Immature natural killer cell (primary cell): Measurements from ENCODE around the gene TECRL. TPM values are rescaled to one million over a fixed set of nuclear protein-coding genes. Genes with fewer than 3 reads are reported as not detected.

Experiments
- DNase-seq, 3 donors: peaks; one replicate each; pipeline ENCODE4 v3.0.0; 2022; ENCODE audit warnings: mixed read lengths in 1 of 3
- H3K27ac Mint-ChIP-seq, 6 donors: one replicate each; pipeline ENCODE4 v1.8.0; 2020; ENCODE audit warnings: mixed read lengths in 6 of 6, mild to moderate bottlenecking in 5 of 6, inconsistent platforms in 4 of 6, moderate library complexity in 3 of 6
- H3K27me3 Mint-ChIP-seq, 3 donors: one replicate each; pipeline ENCODE4 v1.8.0; 2020 to 2021; ENCODE audit warnings: low read depth in 3 of 3, mild to moderate bottlenecking in 3 of 3, mixed read lengths in 3 of 3, moderate library complexity in 3 of 3, inconsistent platforms in 1 of 3
- H3K36me3 Mint-ChIP-seq, 3 donors: one replicate each; pipeline ENCODE4 v1.8.0; 2020; ENCODE audit warnings: mixed read lengths in 3 of 3, inconsistent platforms in 2 of 3, mild to moderate bottlenecking in 2 of 3
- H3K4me1 Mint-ChIP-seq, 2 donors: one replicate each; pipeline ENCODE4 v1.8.0; 2020; ENCODE audit warnings: inconsistent platforms in 2 of 2, mild to moderate bottlenecking in 2 of 2, mixed read lengths in 2 of 2, moderate library complexity in 1 of 2
- H3K4me3 Mint-ChIP-seq, 5 donors: one replicate each; pipeline ENCODE4 v1.8.0; 2020; ENCODE audit warnings: mild to moderate bottlenecking in 5 of 5, mixed read lengths in 5 of 5, inconsistent platforms in 3 of 5, moderate library complexity in 3 of 5
- H3K9me3 Mint-ChIP-seq, 6 donors: one replicate each; pipeline ENCODE4 v1.8.0; 2020; ENCODE audit warnings: mild to moderate bottlenecking in 6 of 6, mixed read lengths in 6 of 6, inconsistent platforms in 4 of 6, moderate library complexity in 3 of 6
- polyA plus RNA-seq, 3 donors: library from polyadenylated mRNA; unstranded; fragments of 300-500 nt; fragmentation: Illumina TruSeq; gene quantifications; one replicate each; pipeline ENCODE4 v1.2.3, GENCODE V29; 2021

TECRL gene
- not detected for polyA plus RNA-seq

- Mint-ChIP-seq H3K9me3 (peaks cover 5 to 40% (median 9%) of the 10 kb centered on the region in 6 donors), H3K27me3 (no peaks in the 10 kb centered on the region), H3K4me3 (no peak within 1 kb of the TSS), H3K36me3 (no peaks in the 10 kb centered on the region), H3K4me1 (no peaks in the 10 kb centered on the region), H3K27ac (no peak within 1 kb of the TSS)
- DNase-seq = no peak
Observed at GRCh38 chr4:64409300-64409699, at the start of gene TECRL. TSS of gene TECRL (minus strand) at chr4:64409450. CDS start at chr4:64409351, 99 bp downstream.

GRCh38 chr4:64432674-64433073, 23.4 kb upstream of the TECRL start:
- peaks cover 20 to 56% (median 46%) of the 10 kb centered on the region in 6 donors for H3K9me3 Mint-ChIP-seq
- no peak overlapping the region for H3K4me3 Mint-ChIP-seq

GRCh38 chr4:64430933-64431332, 21.7 kb upstream of the TECRL start:
- Mint-ChIP-seq H3K27ac (no peak overlapping the region), H3K4me3 (no peak overlapping the region), H3K4me1 (no peaks in the 10 kb centered on the region), H3K36me3 (no peaks in the 10 kb centered on the region), H3K27me3 (peaks cover 0 to 2% (median 0%) of the 10 kb centered on the region in 3 donors), H3K9me3 (peaks cover 17 to 49% (median 37%) of the 10 kb centered on the region in 6 donors)
- DNase-seq = no peak

More at GRCh38 chr4:64432674-64433073, 23.4 kb upstream of the TECRL start:
- Mint-ChIP-seq H3K27me3 (peaks cover 0 to 2% (median 0%) of the 10 kb centered on the region in 3 donors), H3K36me3 (no peaks in the 10 kb centered on the region), H3K4me1 (no peaks in the 10 kb centered on the region), H3K27ac (no peak overlapping the region)
- DNase-seq = no peak

- DNase-seq = no peak
- H3K4me1 Mint-ChIP-seq = no peaks in the 10 kb centered on the region
- no peak overlapping the region for H3K27ac Mint-ChIP-seq
- no peaks in the 10 kb centered on the region for H3K36me3 Mint-ChIP-seq
- H3K9me3 Mint-ChIP-seq = peaks cover 0 to 37% (median 7%) of the 10 kb centered on the region in 6 donors
- H3K27me3 Mint-ChIP-seq = no peaks in the 10 kb centered on the region
- no peak overlapping the region for H3K4me3 Mint-ChIP-seq
Observed at GRCh38 chr4:64417974-64418373, 8.7 kb upstream of the TECRL start.

GRCh38 chr4:64407000-64407399, 2.2 kb downstream of the TECRL start:
- Mint-ChIP-seq H3K4me3 (no peak overlapping the region), H3K36me3 (no peaks in the 10 kb centered on the region), H3K27me3 (no peaks in the 10 kb centered on the region), H3K4me1 (no peaks in the 10 kb centered on the region), H3K27ac (no peak overlapping the region), H3K9me3 (peaks cover 4 to 52% (median 14%) of the 10 kb centered on the region in 6 donors)
- DNase-seq = no peak

GRCh38 chr4:64405761-64406160, 3.5 kb downstream of the TECRL start:
- no peak overlapping the region for H3K27ac Mint-ChIP-seq
- no peaks in the 10 kb centered on the region for H3K4me1 Mint-ChIP-seq
- H3K27me3 Mint-ChIP-seq = no peaks in the 10 kb centered on the region
- no peak overlapping the region for H3K4me3 Mint-ChIP-seq
- no peak for DNase-seq
- H3K36me3 Mint-ChIP-seq = no peaks in the 10 kb centered on the region
- peaks cover 11 to 53% (median 12%) of the 10 kb centered on the region in 6 donors for H3K9me3 Mint-ChIP-seq

- H3K4me3 Mint-ChIP-seq = no peak overlapping the region
- H3K27me3 Mint-ChIP-seq = peaks cover 0 to 2% (median 0%) of the 10 kb centered on the region in 3 donors
- DNase-seq = no peak
- peaks cover 8 to 67% (median 29%) of the 10 kb centered on the region in 6 donors for H3K9me3 Mint-ChIP-seq
- H3K27ac Mint-ChIP-seq = no peak overlapping the region
- no peaks in the 10 kb centered on the region for H3K4me1 Mint-ChIP-seq
- H3K36me3 Mint-ChIP-seq = no peaks in the 10 kb centered on the region
Observed at GRCh38 chr4:64402684-64403083, 6.6 kb downstream of the TECRL start.

- Mint-ChIP-seq H3K9me3 (peaks cover 12 to 59% (median 34%) of the 10 kb centered on the region in 6 donors), H3K4me3 (no peak overlapping the region), H3K27ac (no peak overlapping the region), H3K4me1 (no peaks in the 10 kb centered on the region), H3K36me3 (no peaks in the 10 kb centered on the region), H3K27me3 (peaks cover 0 to 2% (median 0%) of the 10 kb centered on the region in 3 donors)
- no peak for DNase-seq
Observed at GRCh38 chr4:64399313-64400109, 9.7 kb downstream of the TECRL start.

GRCh38 chr4:64394469-64394868, 14.8 kb downstream of the TECRL start:
- H3K4me1 Mint-ChIP-seq = no peaks in the 10 kb centered on the region
- H3K36me3 Mint-ChIP-seq = no peaks in the 10 kb centered on the region
- H3K27me3 Mint-ChIP-seq = no peaks in the 10 kb centered on the region
- no peak for DNase-seq
- H3K9me3 Mint-ChIP-seq = peaks cover 6 to 39% (median 20%) of the 10 kb centered on the region in 6 donors
- no peak overlapping the region for H3K27ac Mint-ChIP-seq
- H3K4me3 Mint-ChIP-seq = no peak overlapping the region

GRCh38 chr4:64388252-64388651, 21.0 kb downstream of the TECRL start:
- DNase-seq = no peak
- H3K4me1 Mint-ChIP-seq = no peaks in the 10 kb centered on the region
- no peak overlapping the region for H3K27ac Mint-ChIP-seq
- H3K9me3 Mint-ChIP-seq = peaks cover 2 to 35% (median 10%) of the 10 kb centered on the region in 6 donors
- H3K27me3 Mint-ChIP-seq = no peaks in the 10 kb centered on the region
- no peaks in the 10 kb centered on the region for H3K36me3 Mint-ChIP-seq
- H3K4me3 Mint-ChIP-seq = no peak overlapping the region

- no peaks in the 10 kb centered on the region for H3K36me3 Mint-ChIP-seq
- H3K9me3 Mint-ChIP-seq = peaks cover 5 to 44% (median 15%) of the 10 kb centered on the region in 6 donors
- no peak for DNase-seq
- no peak overlapping the region for H3K4me3 Mint-ChIP-seq
- no peaks in the 10 kb centered on the region for H3K4me1 Mint-ChIP-seq
- H3K27me3 Mint-ChIP-seq = no peaks in the 10 kb centered on the region
- H3K27ac Mint-ChIP-seq = no peak overlapping the region
Observed at GRCh38 chr4:64385220-64385619, 24.0 kb downstream of the TECRL start.

- no peaks in the 10 kb centered on the region for H3K27me3 Mint-ChIP-seq
- H3K27ac Mint-ChIP-seq = no peak overlapping the region
- no peaks in the 10 kb centered on the region for H3K36me3 Mint-ChIP-seq
- no peak for DNase-seq
- peaks cover 5 to 46% (median 16%) of the 10 kb centered on the region in 6 donors for H3K9me3 Mint-ChIP-seq
- no peak overlapping the region for H3K4me3 Mint-ChIP-seq
- no peaks in the 10 kb centered on the region for H3K4me1 Mint-ChIP-seq
Observed at GRCh38 chr4:64384237-64385203, 24.7 kb downstream of the TECRL start.

GRCh38 chr4:64368741-64369140, 40.5 kb downstream of the TECRL start:
- no peak overlapping the region for H3K4me3 Mint-ChIP-seq

GRCh38 chr4:64361399-64361740, 47.9 kb downstream of the TECRL start:
- Mint-ChIP-seq H3K4me3 (no peak overlapping the region), H3K9me3 (peaks cover 10 to 56% (median 33%) of the 10 kb centered on the region in 6 donors), H3K4me1 (no peaks in the 10 kb centered on the region), H3K27me3 (peaks cover 0 to 2% (median 0%) of the 10 kb centered on the region in 3 donors), H3K36me3 (peaks cover 0 to 5% (median 0%) of the 10 kb centered on the region in 3 donors), H3K27ac (no peak overlapping the region)
- no peak for DNase-seq

More at GRCh38 chr4:64368741-64369140, 40.5 kb downstream of the TECRL start:
- H3K36me3 Mint-ChIP-seq = no peaks in the 10 kb centered on the region
- H3K4me1 Mint-ChIP-seq = no peaks in the 10 kb centered on the region
- H3K27me3 Mint-ChIP-seq = peaks cover 2% of the 10 kb centered on the region in 3 donors
- no peak for DNase-seq
- no peak overlapping the region for H3K27ac Mint-ChIP-seq
- H3K9me3 Mint-ChIP-seq = peaks cover 0 to 43% (median 17%) of the 10 kb centered on the region in 6 donors
